Neutrophil (primary cell): Measurements from ENCODE around the gene CSF2.

Experiments used
- H3K27ac ChIP-seq: fragments of 200-600 bp; sonication (generic); 2 replicates; pipeline ENCODE4 v1.5.1; 2016; ENCODE audit warnings: mild to moderate bottlenecking, moderate library complexity
- H3K27me3 ChIP-seq: fragments of 200-600 bp; sonication (generic); 2 replicates; pipeline ENCODE4 v1.6.0; 2016; ENCODE audit warnings: mild to moderate bottlenecking
- H3K36me3 ChIP-seq: fragments of 200-600 bp; sonication (generic); 2 replicates; pipeline ENCODE4 v1.5.1; 2017
- H3K4me1 ChIP-seq, 2 experiments: fragments of 200-600 bp in 1 of 2; sonication (generic) in 1 of 2; 1 replicate in 1 of 2; 2 replicates in 1 of 2; pipeline versions ENCODE4 v1.5.1 to v1.6.1; 2013 to 2016; ENCODE audit warnings: low read depth in 1 of 2, low read length in 1 of 2, mild to moderate bottlenecking in 1 of 2, moderate library complexity in 1 of 2; ENCODE audit not compliant: control insufficient read depth in 1 of 2, insufficient read depth in 1 of 2
- H3K4me3 ChIP-seq, 2 experiments: fragments of 200-600 bp in 1 of 2; sonication (generic) in 1 of 2; 1 replicate in 1 of 2; 2 replicates in 1 of 2; pipeline ENCODE4 v1.5.1; 2013 to 2016; ENCODE audit warnings: low read depth in 1 of 2, low read length in 1 of 2, mild to moderate bottlenecking in 1 of 2, moderate library complexity in 1 of 2
- H3K9me3 ChIP-seq: fragments of 200-600 bp; sonication (generic); 2 replicates; pipeline ENCODE4 v1.5.1; 2016
- CTCF ChIP-seq: fragments of 200-600 bp; sonication (generic); IDR thresholded peaks from 2 replicates; pipeline ENCODE4 v1.5.1; 2016; ENCODE audit warnings: antibody characterized with exemption

Gene CSF2

GRCh38 chr5:132094393-132095076 is 20.9 kb downstream of the CSF2 start:
- no peak overlapping the region for H3K27ac ChIP-seq
- H3K4me1 ChIP-seq = peaks cover 0 to under 1% of the 10 kb centered on the region in 2 experiments
- no peaks in the 10 kb centered on the region for H3K9me3 ChIP-seq
- H3K4me3 ChIP-seq = no peak overlapping the region
- no peak for TF ChIP-seq CTCF
- H3K27me3 ChIP-seq = peaks cover 21% of the 10 kb centered on the region
- H3K36me3 ChIP-seq = no peaks in the 10 kb centered on the region

- no peak for TF ChIP-seq CTCF
- Histone ChIP-seq H3K36me3 (no peaks in the 10 kb centered on the region), H3K27me3 (peaks cover 21% of the 10 kb centered on the region), H3K27ac (no peak overlapping the region), H3K4me1 (peaks cover 0 to 2% of the 10 kb centered on the region in 2 experiments), H3K4me3 (no peak overlapping the region), H3K9me3 (no peaks in the 10 kb centered on the region)
Observed at GRCh38 chr5:132095077-132095410, 21.5 kb downstream of the CSF2 start.

- H3K4me3 ChIP-seq = no peak overlapping the region
- H3K27me3 ChIP-seq = peaks cover 21% of the 10 kb centered on the region
- no peak for TF ChIP-seq CTCF
Observed at GRCh38 chr5:132095424-132095972, 21.9 kb downstream of the CSF2 start.

GRCh38 chr5:132096904-132097303 is 23.3 kb downstream of the CSF2 start:
- no peak for TF ChIP-seq CTCF
- peaks cover 14 to 18% of the 10 kb centered on the region in 2 experiments for H3K4me1 ChIP-seq

More at GRCh38 chr5:132095424-132095972, 21.9 kb downstream of the CSF2 start:
- Histone ChIP-seq H3K4me1 (peaks cover 2 to 7% of the 10 kb centered on the region in 2 experiments), H3K36me3 (no peaks in the 10 kb centered on the region), H3K9me3 (no peaks in the 10 kb centered on the region), H3K27ac (no peak overlapping the region)

GRCh38 chr5:132098151-132098594 is 24.6 kb downstream of the CSF2 start:
- Histone ChIP-seq H3K36me3 (no peaks in the 10 kb centered on the region), H3K27ac (no peak overlapping the region), H3K4me3 (no peak overlapping the region), H3K27me3 (peaks cover 17% of the 10 kb centered on the region), H3K9me3 (no peaks in the 10 kb centered on the region), H3K4me1 (peaks cover 16 to 31% of the 10 kb centered on the region in 2 experiments)
- TF ChIP-seq CTCF = no peak

More at GRCh38 chr5:132096904-132097303, 23.3 kb downstream of the CSF2 start:
- Histone ChIP-seq H3K27me3 (peaks cover 21% of the 10 kb centered on the region), H3K4me3 (no peak overlapping the region), H3K9me3 (no peaks in the 10 kb centered on the region), H3K36me3 (no peaks in the 10 kb centered on the region), H3K27ac (no peak overlapping the region)
